Measurements from ENCODE around the gene UROD.

DNA sequence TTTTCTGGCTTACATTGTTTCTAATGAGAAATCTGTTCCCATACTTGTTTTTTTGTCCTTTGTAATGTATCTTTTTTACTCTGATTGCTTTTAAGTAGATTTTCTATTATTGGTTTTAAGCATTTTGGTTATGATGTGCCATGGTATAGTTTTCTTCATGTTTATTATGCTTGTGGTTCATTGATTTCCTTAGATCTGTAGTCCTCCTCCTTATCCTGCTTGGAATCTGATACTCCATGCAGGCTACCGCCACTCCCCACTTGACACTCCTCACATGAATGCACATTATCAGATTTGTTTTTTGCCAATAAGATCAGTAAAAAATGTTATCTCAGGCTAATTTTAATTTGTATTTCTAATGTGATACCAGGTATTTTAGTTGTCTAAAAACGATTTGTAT is 20.8 kb downstream of the UROD start:
- TF ChIP-seq SUZ12 (IDR thresholded peaks at IDR 0.05; ENCODE audit: extremely low read depth, insufficient read depth, insufficient read length) = no peak
- no peak for TF ChIP-seq YY1 (IDR thresholded peaks at IDR 0.05; ENCODE audit: insufficient read depth, insufficient read length)
- no peak for TF ChIP-seq ZNF274 (IDR thresholded peaks at IDR 0.05; ENCODE audit: low read depth, low read length)
